ENCODE measurements around the gene SLC25A12.
"Not testable (repeated sequence)": the region's sequence is repeated elsewhere in the genome, so short reads cannot be mapped to it uniquely, and the experiment has no call there.

The SLC25A12 gene

GRCh38 chr2:171830039-171830438 is 64.0 kb downstream of the SLC25A12 start:
- no peak for DNase-seq (ENCODE audit: low read depth, low spot score)

- no peak for DNase-seq (ENCODE audit: low read depth, low spot score)
These were observed 70.0 kb downstream of the SLC25A12 start for GRCh38 chr2:171824086-171824485.

DNA sequence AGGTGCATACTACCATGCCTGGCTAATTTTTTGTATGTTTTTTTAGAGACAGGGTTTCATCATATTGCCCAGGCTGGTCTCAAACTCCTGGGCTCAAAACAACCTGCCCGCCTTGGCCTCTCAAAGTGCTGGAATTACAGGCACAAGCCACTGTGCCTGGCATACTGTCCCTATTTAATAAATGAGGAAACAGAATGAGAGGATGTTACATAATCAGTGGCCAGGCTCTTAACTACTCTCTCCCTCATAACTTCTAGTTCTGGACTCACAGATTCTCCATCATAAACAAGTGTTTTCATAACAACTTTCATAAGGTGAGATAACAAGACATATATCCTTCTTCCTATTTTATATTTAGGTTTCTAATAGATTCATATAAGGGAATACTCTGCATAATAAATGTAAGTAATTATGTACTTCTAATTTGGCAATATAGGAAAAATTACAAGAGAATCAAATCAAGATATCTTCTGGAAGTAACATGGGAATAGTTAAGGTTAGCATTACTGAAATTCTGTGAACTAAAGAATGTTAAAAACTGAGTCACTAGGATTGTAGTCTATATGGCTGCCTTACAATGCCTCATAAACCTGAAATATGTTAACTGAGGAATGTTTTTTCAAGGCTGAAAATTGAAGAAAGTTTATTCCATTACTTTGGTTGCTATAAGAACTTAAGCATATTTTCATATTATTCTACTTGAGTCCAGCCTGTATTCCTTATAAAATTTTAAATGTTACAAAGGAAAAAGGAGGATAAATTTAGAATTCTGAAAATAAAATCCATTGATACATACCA is 71.3 kb downstream of the SLC25A12 start:
- no peak for DNase-seq (ENCODE audit: low read depth, low spot score)

GRCh38 chr2:171819453-171819852 is 74.6 kb downstream of the SLC25A12 start:
- DNase-seq (ENCODE audit: low read depth, low spot score), result no peak

DNA sequence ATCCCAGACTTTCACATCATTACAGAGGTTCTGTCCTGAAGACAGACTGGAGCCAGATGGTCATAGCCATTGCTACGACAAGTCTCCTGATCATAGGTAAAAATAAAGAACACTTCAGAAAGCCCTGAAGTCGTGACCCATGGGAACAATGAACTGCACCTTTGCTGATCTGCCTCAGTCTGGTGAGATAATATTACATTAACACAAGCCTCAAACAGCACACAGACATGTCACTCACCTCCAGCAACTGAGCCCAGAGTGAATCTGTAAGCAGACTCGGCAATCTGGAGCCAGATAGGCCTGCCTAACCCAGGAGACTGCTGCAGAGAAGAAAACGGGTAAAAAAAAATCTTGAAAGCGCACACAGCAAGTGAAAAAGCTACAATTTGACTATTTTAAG is 79.2 kb downstream of the SLC25A12 start:
- DNase-seq (ENCODE audit: low read depth, low spot score), result no peak

- no peak for DNase-seq (ENCODE audit: low read depth, low spot score)
These were observed 79.9 kb downstream of the SLC25A12 start for GRCh38 chr2:171814174-171814573.

GRCh38 chr2:171813729-171814128 is 80.3 kb downstream of the SLC25A12 start:
- no peak for DNase-seq (ENCODE audit: low read depth, low spot score)

GRCh38 chr2:171813126-171813525 is 80.9 kb downstream of the SLC25A12 start:
- no peak for DNase-seq (ENCODE audit: low read depth, low spot score)

DNA sequence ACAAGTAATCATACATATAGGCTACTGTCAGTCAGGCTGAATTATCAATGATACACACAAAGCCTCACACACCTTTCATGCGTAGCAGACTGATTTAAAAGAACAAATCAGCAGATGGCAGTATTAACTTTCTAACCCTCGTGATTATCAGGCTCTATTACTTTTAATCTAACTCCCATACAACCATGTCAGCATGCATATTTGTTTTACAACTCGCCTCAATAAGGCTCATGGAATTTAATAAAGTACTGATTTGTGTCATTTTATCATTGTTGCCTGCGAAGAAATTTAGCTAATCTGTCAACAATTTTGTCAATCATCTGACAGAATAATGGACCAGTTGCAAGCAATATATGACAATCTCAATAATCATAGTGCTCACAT is 82.8 kb downstream of the SLC25A12 start:
- peak; percentile 45 for DNase-seq (ENCODE audit: low read depth, low spot score)

DNA sequence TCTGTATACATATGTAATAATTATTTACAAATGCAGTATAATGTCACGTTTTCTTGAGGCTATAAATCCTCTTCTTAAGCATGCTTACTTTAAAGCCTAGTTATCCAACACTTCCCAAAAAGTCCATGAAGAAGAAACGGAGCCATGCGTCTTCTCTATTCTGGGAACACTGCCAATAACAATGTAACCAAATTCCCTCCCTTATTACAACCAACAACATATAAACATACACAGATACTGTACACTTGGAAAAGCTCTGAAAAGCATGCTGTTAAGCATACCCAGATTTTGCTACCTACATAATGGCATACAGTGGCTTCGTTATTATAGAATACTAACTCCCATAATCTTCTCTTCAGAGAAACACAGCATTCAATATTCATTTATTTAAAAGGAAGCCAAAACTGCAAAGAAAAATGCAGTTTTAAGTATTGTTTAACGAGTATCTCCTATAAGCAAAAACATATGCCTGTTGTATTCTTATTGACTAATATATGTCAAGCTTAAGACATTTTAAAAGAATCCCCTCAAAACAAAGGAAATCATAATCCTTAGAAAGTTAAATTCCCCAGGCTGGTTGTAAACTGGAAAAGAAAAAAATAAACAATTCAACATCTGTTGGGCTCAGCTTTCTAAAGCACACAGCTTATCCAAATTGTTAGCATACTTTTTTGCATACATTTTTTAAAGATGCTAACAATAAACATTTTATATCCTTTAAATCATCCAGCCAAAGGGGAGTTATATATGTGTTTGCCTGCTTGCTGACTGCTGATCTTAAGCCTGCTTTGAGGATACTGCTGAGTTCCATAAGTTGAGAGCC is 83.4 kb downstream of the SLC25A12 start:
- DNase-seq (ENCODE audit: low read depth, low spot score), result peak; percentile 13

- not testable (repeated sequence) for DNase-seq (ENCODE audit: low read depth, low spot score)
These were observed 85.2 kb downstream of the SLC25A12 start for GRCh38 chr2:171808885-171809284.

DNA sequence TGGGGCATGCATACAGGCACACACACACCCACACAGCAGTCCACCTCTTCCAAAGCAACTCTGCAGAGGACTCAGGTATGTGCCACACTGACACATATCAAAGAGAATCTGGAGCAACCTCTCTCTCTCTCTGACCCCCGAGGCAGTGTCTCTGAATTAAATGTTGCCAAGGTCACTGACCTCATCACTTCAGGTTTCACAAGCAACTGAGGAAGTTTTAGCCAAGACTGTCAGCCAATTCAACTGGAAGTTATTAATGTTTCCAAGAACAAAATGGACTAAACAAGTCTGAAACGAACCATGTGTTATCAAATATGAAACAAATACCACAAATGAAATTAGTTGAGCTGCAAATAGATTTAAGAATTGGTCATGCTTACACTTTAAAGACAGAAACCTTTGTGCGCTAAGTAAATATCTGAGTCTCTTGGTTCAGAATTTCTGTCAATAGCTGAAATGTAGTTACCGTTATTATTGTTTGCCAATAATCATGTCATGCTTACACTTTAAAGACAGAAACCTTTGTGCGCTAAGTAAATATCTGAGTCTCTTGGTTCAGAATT is 86.1 kb downstream of the SLC25A12 start:
- peak; percentile 16 for DNase-seq (ENCODE audit: low read depth, low spot score)

- peak; percentile 19 for DNase-seq (ENCODE audit: low read depth, low spot score)
These were observed 86.9 kb downstream of the SLC25A12 start for GRCh38 chr2:171807119-171807518.

GRCh38 chr2:171804456-171804855 is 89.6 kb downstream of the SLC25A12 start:
- DNase-seq (ENCODE audit: low read depth, low spot score), result no peak

DNA sequence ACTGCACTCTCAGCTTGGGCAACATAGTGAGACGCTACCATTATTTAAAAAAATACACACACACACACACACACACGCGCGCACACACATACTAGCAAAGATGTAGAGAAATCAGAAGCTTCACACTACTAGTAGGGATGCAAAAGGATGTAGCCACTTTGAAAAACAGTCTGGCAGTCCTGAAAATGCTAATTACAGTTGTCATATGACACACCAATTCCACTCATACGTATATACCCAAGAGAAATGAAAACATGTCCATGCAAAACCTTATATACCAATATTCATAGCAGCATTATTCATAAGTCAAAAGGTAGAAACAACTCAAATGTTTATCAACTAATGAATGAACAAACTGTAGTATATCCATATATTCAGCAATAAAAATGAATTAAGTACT is 90.3 kb downstream of the SLC25A12 start:
- no peak for DNase-seq (ENCODE audit: low read depth, low spot score)

DNA sequence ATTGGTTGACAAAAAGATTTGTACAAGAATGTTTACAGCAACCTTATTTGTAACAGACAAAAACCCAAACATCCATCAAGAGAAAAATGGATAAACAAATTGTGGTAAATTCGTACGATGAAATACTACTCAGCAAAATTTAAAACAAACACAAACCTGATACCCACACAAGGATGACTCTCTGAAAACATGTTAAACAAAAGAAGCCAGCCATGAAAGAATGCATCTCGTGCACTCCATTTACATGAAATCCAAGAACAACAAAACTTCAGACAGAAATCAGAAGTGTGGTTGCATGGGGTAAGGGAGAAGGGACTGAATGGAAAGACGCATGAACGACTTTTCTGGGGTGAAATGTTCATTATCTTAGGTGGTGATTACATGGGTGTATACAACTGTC is 93.4 kb downstream of the SLC25A12 start:
- peak; percentile 49 for DNase-seq (ENCODE audit: low read depth, low spot score)

GRCh38 chr2:171798156-171798820 is 95.8 kb downstream of the SLC25A12 start:
- peak; percentile 47 for DNase-seq (ENCODE audit: low read depth, low spot score)

GRCh38 chr2:171794918-171795317 is 99.1 kb downstream of the SLC25A12 start:
- DNase-seq (ENCODE audit: low read depth, low spot score), result peak; percentile 3

DNA sequence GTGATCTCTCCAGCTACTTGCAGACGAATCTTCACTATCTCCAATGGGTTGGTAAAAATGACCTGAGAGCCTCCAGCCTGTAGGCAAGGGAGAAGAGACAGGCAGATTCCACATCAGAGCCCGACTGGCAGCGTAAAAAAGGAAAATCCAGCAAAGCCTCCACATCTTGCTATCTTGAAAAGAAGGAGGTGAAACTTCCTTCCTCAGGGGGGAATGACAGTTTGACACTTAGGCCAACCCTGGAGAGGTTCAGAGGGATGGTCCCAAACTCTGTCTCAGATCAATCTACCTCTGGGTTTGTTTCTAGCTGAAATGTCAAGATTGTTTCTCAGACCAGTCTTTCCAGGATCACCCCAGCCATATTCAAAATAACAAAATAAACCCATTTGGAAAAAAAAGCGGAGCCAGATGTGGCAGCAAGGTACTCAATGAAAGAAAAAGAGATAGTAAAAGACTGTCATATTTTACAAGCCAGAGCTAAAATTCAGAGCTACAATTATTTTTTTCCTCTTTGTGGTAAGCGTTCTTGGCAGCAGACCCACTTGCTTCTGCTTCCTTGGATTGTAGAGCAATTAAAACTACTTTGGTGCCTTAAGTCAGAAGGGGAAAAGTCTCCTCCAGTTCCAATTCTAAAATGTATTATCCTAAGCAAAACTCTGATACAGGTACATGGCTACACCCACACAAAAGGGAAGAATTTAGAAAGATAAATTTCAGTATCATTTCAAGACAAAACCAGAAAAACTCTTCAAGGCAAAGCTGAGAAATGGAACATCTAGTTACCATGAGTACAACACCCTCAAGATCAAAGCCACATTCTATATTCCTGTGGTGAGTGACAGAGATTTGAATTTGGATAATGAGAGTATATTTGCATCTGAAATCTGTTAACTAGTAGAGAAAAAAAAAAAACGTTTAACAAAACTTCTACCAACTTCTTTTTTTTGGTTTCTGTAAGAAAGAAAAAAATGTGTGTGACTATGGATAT is 100.1 kb downstream of the SLC25A12 start:
- DNase-seq (ENCODE audit: low read depth, low spot score), result peak; percentile 76

GRCh38 chr2:171792886-171793580 is 101.0 kb downstream of the SLC25A12 start:
- peak; percentile 11 for DNase-seq (ENCODE audit: low read depth, low spot score)

Data from astrocyte of the hippocampus (primary cell).